A549 (cell line): ENCODE data around the gene FANCG. TPM values are rescaled to one million over a fixed set of nuclear protein-coding genes. Genes with fewer than 3 reads are reported as not detected.

Experiments used
- ATAC-seq, 2 experiments: fragments of 200-7000 bp in 1 of 2; fragments of >200 bp in 1 of 2; cut with Nextera tagmentation in 1 of 2; cut with Tn5 transposase in 1 of 2; 3 replicates each; pipeline versions ENCODE4 v1.8.0 to v1.9.1; 2018 to 2020; ENCODE audit warnings: mild to moderate bottlenecking in 1 of 2, moderate library complexity in 1 of 2
- CTCF ChIA-PET: fragments of 300-600 bp; sonication (Branson Sonifier 250); formaldehyde crosslinking; extraction: SDS; loops from one replicate; lab custom pipeline; 2021; ENCODE audit warnings: antibody characterized with exemption, inconsistent platforms; lab: Yijun Ruan, JAX
- POLR2A ChIA-PET: fragments of 350-600 bp; formaldehyde crosslinking; extraction: SDS; loops from one replicate; lab custom pipeline; 2021; ENCODE audit warnings: antibody characterized with exemption, inconsistent platforms; lab: Yijun Ruan, JAX
- DNase-seq, 2 experiments: peaks; one replicate each; pipeline versions ENCODE4 v3.0.0 to v3.0.0-alpha.2; 2011 to 2016; ENCODE audit warnings: low read depth in 1 of 2, low spot score in 1 of 2
- FAIRE-seq: peaks from 2 replicates; lab custom pipeline; 2011; peaks lifted over from hg19 to GRCh38; lab: Jason Lieb, UNC
- H3K27ac ChIP-seq, 2 experiments: fragments of >200 bp; sonication (Bioruptor Twin); formaldehyde crosslinking; 3 replicates each; pipeline ENCODE4 v1.5.1; 2016 to 2017
- H3K4me1 ChIP-seq: fragments of >200 bp; sonication (Bioruptor Twin); formaldehyde crosslinking; 3 replicates; pipeline ENCODE4 v1.6.1; 2016
- H3K4me2 ChIP-seq: fragments of >200 bp; sonication (Bioruptor Twin); formaldehyde crosslinking; 3 replicates; pipeline ENCODE4 v1.6.1; 2016
- H3K4me3 ChIP-seq: fragments of >200 bp; sonication (Bioruptor Twin); formaldehyde crosslinking; 3 replicates; pipeline ENCODE4 v1.5.1; 2016
- H3K9me3 ChIP-seq: fragments of >200 bp; sonication (Bioruptor Twin); formaldehyde crosslinking; 3 replicates; pipeline ENCODE4 v1.6.1; 2016
- BCL3 ChIP-seq: fragments of >200 bp; sonication (Bioruptor Twin); formaldehyde crosslinking; IDR thresholded peaks from 3 replicates; pipeline ENCODE4 v1.6.1; 2016
- CHD4 ChIP-seq: fragments of 200-600 bp; sonication (generic); IDR thresholded peaks from 2 replicates; pipeline ENCODE4 v1.6.1; 2016; ENCODE audit warnings: antibody characterized with exemption, mild to moderate bottlenecking, borderline replicate concordance
- ELK1 ChIP-seq: fragments of 150-350 bp; IDR thresholded peaks from 2 replicates; pipeline ENCODE4 v1.6.1; 2014; ENCODE audit warnings: low read depth, mild to moderate bottlenecking, low read length
- EP300 ChIP-seq, 2 experiments: fragments of >200 bp; sonication (Bioruptor Twin); formaldehyde crosslinking; IDR thresholded peaks; 2 replicates in 1 of 2; 3 replicates in 1 of 2; pipeline ENCODE4 v1.6.1; 2016 to 2017
- ESRRA ChIP-seq: fragments of 150-350 bp; IDR thresholded peaks from 2 replicates; pipeline ENCODE4 v1.6.1; 2014; ENCODE audit warnings: mild to moderate bottlenecking, low read length, borderline replicate concordance
- FOSL2 ChIP-seq, 2 experiments: fragments of 450-650 bp in 1 of 2; fragments of >200 bp in 1 of 2; sonication (Bioruptor Twin) in 1 of 2; formaldehyde crosslinking; IDR thresholded peaks; 2 replicates each; pipeline versions ENCODE4 v1.5.0 to v1.6.1; 2016 to 2020; ENCODE audit warnings: mild to moderate bottlenecking in 1 of 2, moderate library complexity in 1 of 2
- GATA3 ChIP-seq: IDR thresholded peaks from 2 replicates; pipeline ENCODE4 v1.6.1; 2012; ENCODE audit warnings: borderline replicate concordance
- HMGXB4 ChIP-seq: fragments of 250-450 bp; sonication (Bioruptor Pico); IDR thresholded peaks from 2 replicates; pipeline ENCODE4 v1.5.0; 2021; ENCODE audit warnings: mild to moderate bottlenecking, moderate library complexity, borderline replicate concordance
- HOXA7 ChIP-seq: fragments of 250-450 bp; sonication (Bioruptor Pico); IDR thresholded peaks from 2 replicates; pipeline ENCODE4 v1.5.0; 2020; ENCODE audit warnings: mild to moderate bottlenecking, moderate library complexity
- HOXB5 ChIP-seq: fragments of 250-450 bp; sonication (Bioruptor Pico); IDR thresholded peaks from 2 replicates; pipeline ENCODE4 v1.5.0; 2020; ENCODE audit warnings: mild to moderate bottlenecking, moderate library complexity
- JUN ChIP-seq, 2 experiments: fragments of >200 bp; sonication (Bioruptor Twin); formaldehyde crosslinking; IDR thresholded peaks; 2 replicates in 1 of 2; 3 replicates in 1 of 2; pipeline ENCODE4 v1.6.1; 2016 to 2017
- KDM1A ChIP-seq: fragments of 200-600 bp; sonication (generic); IDR thresholded peaks from 2 replicates; pipeline ENCODE4 v1.6.1; 2016; ENCODE audit warnings: low read depth, mild to moderate bottlenecking
- MAZ ChIP-seq: fragments of 150-350 bp; IDR thresholded peaks from 2 replicates; pipeline ENCODE4 v1.6.1; 2014; ENCODE audit warnings: antibody characterized with exemption, low read depth, low read length, borderline replicate concordance
- NPAS2 ChIP-seq: fragments of 250-450 bp; sonication (Bioruptor Pico); IDR thresholded peaks from 2 replicates; pipeline ENCODE4 v1.8.0; 2022; ENCODE audit warnings: mild to moderate bottlenecking, moderate library complexity, borderline replicate concordance
- PHF8 ChIP-seq: fragments of 200-600 bp; sonication (generic); IDR thresholded peaks from 2 replicates; pipeline ENCODE4 v1.6.1; 2016; ENCODE audit warnings: low read depth, mild to moderate bottlenecking, antibody characterized with exemption, moderate library complexity, borderline replicate concordance
- POLR2A ChIP-seq: IDR thresholded peaks from 2 replicates; pipeline ENCODE4 v1.6.1; 2012; ENCODE audit warnings: mild to moderate bottlenecking, low read length
- RAD21 ChIP-seq, 2 experiments: fragments of >200 bp in 1 of 2; sonication (Bioruptor Twin) in 1 of 2; formaldehyde crosslinking in 1 of 2; IDR thresholded peaks in 1 of 2; conservative IDR thresholded peaks in 1 of 2; 2 replicates in 1 of 2; 3 replicates in 1 of 2; pipeline ENCODE4 v1.6.1; 2012 to 2018; ENCODE audit warnings: inconsistent platforms in 1 of 2
- RFX5 ChIP-seq: fragments of 450-650 bp; IDR thresholded peaks from 2 replicates; pipeline ENCODE4 v1.7.1; 2014; ENCODE audit warnings: antibody characterized with exemption, mild to moderate bottlenecking, moderate library complexity
- SMC3 ChIP-seq: fragments of >200 bp; sonication (Bioruptor Twin); formaldehyde crosslinking; IDR thresholded peaks from 3 replicates; pipeline ENCODE4 v1.6.1; 2018; ENCODE audit warnings: inconsistent platforms
- ZC3H11A ChIP-seq: fragments of 450-650 bp; IDR thresholded peaks from 2 replicates; pipeline ENCODE4 v1.6.1; 2014; ENCODE audit warnings: antibody characterized with exemption, mild to moderate bottlenecking
- WGBS: methylation state at CpG from one replicate; pipeline ENCODE4 v1.1.6; 2017; ENCODE audit errors: missing lambda C conversion rate; 5-methylcytosine and 5-hydroxymethylcytosine counted together
- polyA plus RNA-seq, 4 experiments: library from polyadenylated mRNA; depleted of rRNA in 3 of 4; stranded (reverse); fragments of >200 nt; fragmentation: RNase III in 1 of 4; extraction: RNeasy Plus Mini Kit Qiagen cat#74134 plus additional on column Dnase treatment in 1 of 4; gene quantifications; 2 replicates in 3 of 4; 3 replicates in 1 of 4; pipeline ENCODE4 v1.2.3, GENCODE V29; 2011 to 2017
- TF ChIP-seq, protein P1 (sequence below): IDR thresholded peaks from 2 replicates; pipeline ENCODE4 v1.6.1; 2012; ENCODE audit warnings: low read depth, borderline replicate concordance
- TF ChIP-seq, protein P2 (sequence below): IDR thresholded peaks from 2 replicates; pipeline ENCODE4 v1.6.1; 2012
- TF ChIP-seq, protein P3 (sequence below): fragments of >200 bp; sonication (Bioruptor Twin); formaldehyde crosslinking; IDR thresholded peaks from 3 replicates; pipeline ENCODE4 v1.5.1; 2016

Gene FANCG
- polyA plus RNA-seq, 2 of the 4 experiments (the other 2 are of a cell fraction) = 34.9 to 53.5 TPM

- H3K4me2 ChIP-seq = peak within 1 kb of the TSS; percentile 80
- ChIA-PET POLR2A (interaction anchor here (0.6 to 7.2 kb wide), 6 partner anchors 12 to 632 kb away, joined by 3 to 63 read pairs (median 6); partner anchors contain the start of genes ATOSB, FANCG and VCP), CTCF (interaction anchor here (0.5 to 7.3 kb wide), 36 partner anchors 7 to 853 kb away, joined by 3 to 110 read pairs (median 4); partner anchors contain the start of genes ATOSB, FANCG, STOML2 and UNC13B)
- peaks cover 12% of the 10 kb centered on the region for H3K4me1 ChIP-seq
- ATAC-seq (peak; percentile 95 to 96), FAIRE-seq (no peak), DNase-seq (peak; percentile 89 to 94)
- WGBS = 0% methylated on average over 20 of the region's 53 CpGs
- H3K4me3 ChIP-seq = peak within 1 kb of the TSS; percentile 66
- peak within 1 kb of the TSS; percentile 94 for H3K27ac ChIP-seq
- H3K9me3 ChIP-seq = no peaks in the 10 kb centered on the region
- TF ChIP-seq NPAS2 (CRISPR knock-in tag) (no peak), RFX5 (peak; percentile 54; the same call in 1 of the 2 replicates), ELK1 (0 out of 2 replicates have a peak, but pooled peaks have one; percentile 1), CHD4 (no peak), PHF8 (peak; percentile 97), GATA3 (peak; percentile 56), MAZ (no peak), JUN (IDR thresholded peaks at IDR 0.05) (peak; percentile 85 to 98; a peak in 4 of 5 replicates), HOXB5 (CRISPR knock-in tag) (peak; percentile 18; the same call in 1 of the 2 replicates), HMGXB4 (CRISPR knock-in tag) (peak; percentile 94), ZC3H11A (0 out of 2 replicates have a peak, but pooled peaks have one; percentile 2), EP300 (IDR thresholded peaks at IDR 0.05) (no peak), ESRRA (0 out of 2 replicates have a peak, but pooled peaks have one; percentile 21), RAD21 (conservative IDR thresholded peaks at IDR 0.05 in 1 of 2, IDR thresholded peaks at IDR 0.05 in 1 of 2) (peak; percentile 49 to 58), BCL3 (peak; percentile 88), HOXA7 (CRISPR knock-in tag) (no peak), KDM1A (no peak), POLR2A (peak; percentile 71), SMC3 (peak; percentile 64), FOSL2 (IDR thresholded peaks at IDR 0.05) (no peak), FOSL2 (CRISPR knock-in tag; IDR thresholded peaks at IDR 0.05) (no peak)
- TF ChIP-seq, protein P1, sequence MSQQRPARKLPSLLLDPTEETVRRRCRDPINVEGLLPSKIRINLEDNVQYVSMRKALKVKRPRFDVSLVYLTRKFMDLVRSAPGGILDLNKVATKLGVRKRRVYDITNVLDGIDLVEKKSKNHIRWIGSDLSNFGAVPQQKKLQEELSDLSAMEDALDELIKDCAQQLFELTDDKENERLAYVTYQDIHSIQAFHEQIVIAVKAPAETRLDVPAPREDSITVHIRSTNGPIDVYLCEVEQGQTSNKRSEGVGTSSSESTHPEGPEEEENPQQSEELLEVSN = peak; percentile 48; the same call in 1 of the 2 replicates
- TF ChIP-seq, protein P2, sequence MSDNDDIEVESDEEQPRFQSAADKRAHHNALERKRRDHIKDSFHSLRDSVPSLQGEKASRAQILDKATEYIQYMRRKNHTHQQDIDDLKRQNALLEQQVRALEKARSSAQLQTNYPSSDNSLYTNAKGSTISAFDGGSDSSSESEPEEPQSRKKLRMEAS = peak; percentile 90
- TF ChIP-seq, protein P3, sequence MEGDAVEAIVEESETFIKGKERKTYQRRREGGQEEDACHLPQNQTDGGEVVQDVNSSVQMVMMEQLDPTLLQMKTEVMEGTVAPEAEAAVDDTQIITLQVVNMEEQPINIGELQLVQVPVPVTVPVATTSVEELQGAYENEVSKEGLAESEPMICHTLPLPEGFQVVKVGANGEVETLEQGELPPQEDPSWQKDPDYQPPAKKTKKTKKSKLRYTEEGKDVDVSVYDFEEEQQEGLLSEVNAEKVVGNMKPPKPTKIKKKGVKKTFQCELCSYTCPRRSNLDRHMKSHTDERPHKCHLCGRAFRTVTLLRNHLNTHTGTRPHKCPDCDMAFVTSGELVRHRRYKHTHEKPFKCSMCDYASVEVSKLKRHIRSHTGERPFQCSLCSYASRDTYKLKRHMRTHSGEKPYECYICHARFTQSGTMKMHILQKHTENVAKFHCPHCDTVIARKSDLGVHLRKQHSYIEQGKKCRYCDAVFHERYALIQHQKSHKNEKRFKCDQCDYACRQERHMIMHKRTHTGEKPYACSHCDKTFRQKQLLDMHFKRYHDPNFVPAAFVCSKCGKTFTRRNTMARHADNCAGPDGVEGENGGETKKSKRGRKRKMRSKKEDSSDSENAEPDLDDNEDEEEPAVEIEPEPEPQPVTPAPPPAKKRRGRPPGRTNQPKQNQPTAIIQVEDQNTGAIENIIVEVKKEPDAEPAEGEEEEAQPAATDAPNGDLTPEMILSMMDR = peak; percentile 82
These were observed 16.5 kb upstream of the FANCG start, which contains the start of gene PIGO for GRCh38 chr9:35096035-35096849. PIGO (minus strand) TSS chr9:35096591; CDS start chr9:35095565, 1,026 bp downstream.
